ENCODE measurements around the gene EEA1.

- TF ChIP-seq EP300 (conservative IDR thresholded peaks at IDR 0.05; ENCODE audit: poor library complexity, severe bottlenecking) = no peak
- TF ChIP-seq CTCF (IDR thresholded peaks at IDR 0.05; ENCODE audit: poor library complexity, severe bottlenecking) = no peak
- TF ChIP-seq REST (IDR thresholded peaks at IDR 0.05; ENCODE audit: borderline replicate concordance) = no peak
- TF ChIP-seq POLR2AphosphoS5 (IDR thresholded peaks at IDR 0.05) = no peak
- no peak for TF ChIP-seq TAF1 (IDR thresholded peaks at IDR 0.05; ENCODE audit: low read depth)
- TF ChIP-seq RAD21 (conservative IDR thresholded peaks at IDR 0.05) = no peak
- TF ChIP-seq EZH2 (IDR thresholded peaks at IDR 0.05; ENCODE audit: borderline replicate concordance, insufficient read depth, low read length, poor library complexity, severe bottlenecking) = no peak
- TF ChIP-seq SMC3 (conservative IDR thresholded peaks at IDR 0.05; ENCODE audit: poor library complexity) = no peak
- no peak for TF ChIP-seq MXI1 (conservative IDR thresholded peaks at IDR 0.05; ENCODE audit: poor library complexity, severe bottlenecking)
Measured at GRCh38 chr12:92927055-92927435, 2.0 kb downstream of the EEA1 start.

Data from neural cell (in vitro differentiated cells).